Retinal pigment epithelial cell (primary cell): ENCODE data around the gene ARSA.
"Not testable (repeated sequence)": the region's sequence is repeated elsewhere in the genome, so short reads cannot be mapped to it uniquely, and the experiment has no call there.

Experiments
- DNase-seq: peaks from one replicate; pipeline ENCODE4 v3.0.0-alpha.2; 2010; ENCODE audit warnings: low read depth
- H3K4me3 ChIP-seq: 2 replicates; pipeline ENCODE4 v1.5.1; 2011; ENCODE audit warnings: mild to moderate bottlenecking, low read length, control low read depth, moderate library complexity
- TF ChIP-seq, protein P1 (sequence below): conservative IDR thresholded peaks from 2 replicates; pipeline ENCODE4 v1.5.1; 2011; ENCODE audit warnings: low read depth, low read length, control low read depth, inconsistent platforms

ARSA gene

DNA sequence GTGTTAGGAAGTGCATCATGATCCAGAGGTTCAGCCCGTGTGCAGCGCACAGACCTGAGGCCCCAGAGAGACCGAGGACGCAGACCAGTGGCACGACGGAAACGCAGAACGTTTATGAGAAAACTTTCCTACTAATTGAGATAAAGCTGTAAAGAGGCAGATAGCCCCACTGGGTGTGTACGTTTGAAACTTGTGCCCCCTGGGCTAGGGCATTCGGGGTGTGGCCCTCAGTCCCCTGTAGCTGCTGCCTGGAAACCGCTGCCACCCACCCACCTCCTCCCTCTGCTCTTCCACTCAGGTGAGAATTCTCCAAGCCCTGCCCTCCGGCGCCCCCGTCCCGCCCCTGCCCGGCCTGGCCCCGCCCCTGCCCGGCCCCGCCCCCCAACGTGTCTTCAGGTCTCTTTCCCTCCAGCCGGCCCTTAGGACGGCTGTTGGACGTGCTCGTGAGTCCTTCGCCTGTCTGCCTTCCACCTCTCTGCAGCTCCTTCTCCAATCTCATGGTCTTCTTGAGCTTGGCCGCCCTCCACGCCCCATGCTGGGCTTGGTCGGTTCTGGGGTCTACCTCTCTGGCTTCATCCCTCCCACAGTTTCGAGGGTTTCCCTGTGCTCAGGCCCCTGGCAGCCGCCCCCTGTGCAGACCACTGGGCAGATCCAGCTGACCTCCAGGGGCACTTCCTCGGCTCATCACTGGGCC lies 15.3 kb downstream of the ARSA start:
- no peak overlapping the region for H3K4me3 ChIP-seq
- TF ChIP-seq, protein P1, sequence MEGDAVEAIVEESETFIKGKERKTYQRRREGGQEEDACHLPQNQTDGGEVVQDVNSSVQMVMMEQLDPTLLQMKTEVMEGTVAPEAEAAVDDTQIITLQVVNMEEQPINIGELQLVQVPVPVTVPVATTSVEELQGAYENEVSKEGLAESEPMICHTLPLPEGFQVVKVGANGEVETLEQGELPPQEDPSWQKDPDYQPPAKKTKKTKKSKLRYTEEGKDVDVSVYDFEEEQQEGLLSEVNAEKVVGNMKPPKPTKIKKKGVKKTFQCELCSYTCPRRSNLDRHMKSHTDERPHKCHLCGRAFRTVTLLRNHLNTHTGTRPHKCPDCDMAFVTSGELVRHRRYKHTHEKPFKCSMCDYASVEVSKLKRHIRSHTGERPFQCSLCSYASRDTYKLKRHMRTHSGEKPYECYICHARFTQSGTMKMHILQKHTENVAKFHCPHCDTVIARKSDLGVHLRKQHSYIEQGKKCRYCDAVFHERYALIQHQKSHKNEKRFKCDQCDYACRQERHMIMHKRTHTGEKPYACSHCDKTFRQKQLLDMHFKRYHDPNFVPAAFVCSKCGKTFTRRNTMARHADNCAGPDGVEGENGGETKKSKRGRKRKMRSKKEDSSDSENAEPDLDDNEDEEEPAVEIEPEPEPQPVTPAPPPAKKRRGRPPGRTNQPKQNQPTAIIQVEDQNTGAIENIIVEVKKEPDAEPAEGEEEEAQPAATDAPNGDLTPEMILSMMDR: no peak
- DNase-seq: no peak

DNA sequence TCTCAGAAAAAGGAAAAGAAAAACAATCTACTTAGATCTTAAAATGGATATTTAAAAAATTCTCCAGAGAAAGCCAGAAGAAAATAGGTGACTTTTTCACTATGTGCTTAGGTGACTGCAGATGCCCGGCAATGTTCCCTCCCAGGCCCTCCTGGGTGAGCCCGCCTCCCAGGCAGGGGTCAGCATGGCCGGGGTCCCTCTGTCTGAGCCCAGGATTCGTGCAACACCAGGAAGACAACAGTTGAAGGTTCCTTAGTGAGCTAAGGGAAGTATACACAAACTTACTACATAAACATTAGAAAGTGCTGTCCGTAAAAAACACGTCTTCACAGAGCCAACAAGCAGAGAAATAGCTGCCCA lies 15.8 kb downstream of the ARSA start:
- H3K4me3 ChIP-seq: no peak overlapping the region
- no peak for DNase-seq
- TF ChIP-seq, protein P1: no peak

DNA sequence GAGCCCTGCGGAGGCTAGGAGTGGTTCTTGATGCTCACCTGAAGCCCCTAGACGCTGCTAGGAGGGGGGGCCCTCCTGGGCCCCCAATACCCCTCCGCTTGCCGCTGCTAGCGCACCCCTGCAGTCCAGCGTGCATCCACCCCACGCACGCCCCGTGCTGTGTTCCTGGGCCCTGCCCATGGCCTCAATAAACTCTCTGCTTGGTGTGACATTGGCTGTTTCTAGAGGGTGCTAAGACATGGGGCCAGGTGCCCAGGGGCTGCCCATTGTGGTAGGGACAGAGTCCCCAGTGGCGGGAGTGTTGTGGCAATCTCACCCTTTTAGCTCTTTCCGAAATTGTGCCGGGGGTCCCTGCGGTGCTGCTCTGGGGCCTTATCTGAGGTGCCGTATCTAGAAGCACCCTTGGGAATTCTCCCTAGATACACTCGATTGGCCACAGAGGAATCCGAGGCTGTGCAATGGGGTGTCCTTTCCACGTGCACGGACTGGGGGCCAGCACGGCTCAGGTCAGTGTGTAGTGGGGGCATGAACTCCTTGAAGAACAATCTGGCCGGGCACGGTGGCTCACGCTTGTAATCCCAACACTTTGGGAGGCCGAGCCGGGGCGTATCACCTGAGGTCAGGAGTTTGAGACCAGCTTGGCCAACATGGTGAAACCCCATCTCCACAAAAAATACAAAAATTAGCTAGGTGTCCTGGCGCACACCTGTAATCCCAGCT lies 16.5 kb downstream of the ARSA start:
- TF ChIP-seq, protein P1: no peak
- H3K4me3 ChIP-seq: no peak overlapping the region
- no peak for DNase-seq

DNA sequence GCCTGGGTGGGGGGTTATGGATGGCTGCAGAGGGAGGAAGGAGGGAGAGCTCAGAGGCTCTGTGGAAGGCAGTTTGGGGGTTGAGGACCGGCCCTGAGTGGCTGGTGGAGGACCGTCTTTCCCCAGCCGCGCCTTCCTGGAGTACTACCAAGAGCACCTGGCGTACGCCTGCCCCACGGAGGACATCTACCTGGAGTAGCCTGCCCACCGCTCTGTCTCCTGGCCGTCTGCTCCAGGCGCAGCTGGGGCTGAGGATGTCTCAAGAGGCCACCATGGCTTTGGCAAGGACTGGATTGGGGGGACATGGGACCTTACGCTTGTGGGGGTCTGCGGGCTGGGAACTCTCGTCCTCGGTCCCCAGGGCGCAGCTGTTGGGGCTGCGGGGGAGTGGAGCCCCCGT lies 17.4 kb downstream of the ARSA start:
- TF ChIP-seq, protein P1: no peak
- DNase-seq: no peak
- H3K4me3 ChIP-seq: no peak overlapping the region

DNA sequence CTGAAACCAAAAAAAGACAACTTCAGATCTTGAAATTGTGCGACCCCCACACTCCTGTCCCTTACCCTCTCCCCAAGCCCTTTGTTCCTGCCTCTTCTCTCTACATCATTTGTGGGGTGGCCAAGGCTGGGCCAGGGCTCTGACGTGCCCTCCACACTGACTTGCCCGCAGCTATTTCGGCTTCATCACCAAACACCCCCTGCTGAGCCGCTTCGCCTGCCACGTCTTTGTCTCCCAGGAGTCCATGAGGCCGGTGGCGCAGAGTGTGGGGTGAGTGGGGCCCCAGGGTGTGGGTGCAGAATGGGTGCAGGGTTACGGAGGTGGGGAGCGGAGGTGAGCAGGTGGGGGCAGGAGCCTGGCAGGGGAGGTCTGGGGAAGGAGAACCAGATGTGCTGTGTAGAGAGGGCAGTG lies 17.9 kb downstream of the ARSA start:
- DNase-seq: no peak
- TF ChIP-seq, protein P1: no peak

DNA sequence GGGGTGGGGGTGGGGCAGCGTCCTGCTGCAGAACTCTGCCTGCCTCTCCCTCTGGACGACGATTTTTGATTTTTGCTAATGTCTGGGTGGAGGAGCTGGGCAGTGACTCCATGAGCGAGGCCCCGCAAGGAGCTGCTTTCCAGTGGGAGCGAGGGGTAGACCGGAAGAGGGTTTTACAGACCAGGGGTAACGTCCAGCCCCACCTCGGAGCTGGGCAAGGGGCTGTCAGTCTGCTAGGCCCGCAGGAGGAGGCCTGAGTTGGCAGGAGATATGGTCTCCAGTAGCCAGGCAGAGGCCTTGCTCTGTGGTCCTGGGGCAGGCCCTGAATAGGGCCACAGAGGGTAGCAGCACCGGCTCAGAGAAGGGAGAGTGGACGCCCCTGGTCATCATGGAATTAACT lies 18.4 kb downstream of the ARSA start:
- TF ChIP-seq, protein P1: no peak

More for the DNA sequence above, 17.9 kb downstream of the ARSA start:
- no peak overlapping the region for H3K4me3 ChIP-seq

DNA sequence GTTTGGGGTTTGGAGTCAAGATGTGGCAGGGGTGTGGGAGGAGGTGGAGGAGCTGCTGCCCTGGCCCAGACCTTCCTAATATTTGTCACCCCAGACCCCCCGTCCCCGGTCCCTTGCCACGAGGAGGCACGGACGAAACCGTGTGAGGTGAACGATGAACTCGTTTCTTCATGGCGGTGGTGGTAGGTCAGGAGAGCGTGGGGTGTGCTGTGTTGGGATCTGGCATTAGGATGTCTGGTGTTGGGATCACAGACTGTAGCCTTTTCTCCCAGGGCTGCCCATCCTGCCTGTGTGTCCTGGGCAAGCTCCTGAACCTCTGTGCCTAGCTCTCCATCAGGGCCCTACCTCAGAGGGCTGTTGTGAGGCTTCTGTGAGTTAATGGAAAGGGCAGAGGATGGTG lies 19.0 kb downstream of the ARSA start:
- DNase-seq: no peak
- H3K4me3 ChIP-seq: no peak overlapping the region
- TF ChIP-seq, protein P1: no peak

More for the DNA sequence above, 18.4 kb downstream of the ARSA start:
- H3K4me3 ChIP-seq: no peak overlapping the region
- no peak for DNase-seq

DNA sequence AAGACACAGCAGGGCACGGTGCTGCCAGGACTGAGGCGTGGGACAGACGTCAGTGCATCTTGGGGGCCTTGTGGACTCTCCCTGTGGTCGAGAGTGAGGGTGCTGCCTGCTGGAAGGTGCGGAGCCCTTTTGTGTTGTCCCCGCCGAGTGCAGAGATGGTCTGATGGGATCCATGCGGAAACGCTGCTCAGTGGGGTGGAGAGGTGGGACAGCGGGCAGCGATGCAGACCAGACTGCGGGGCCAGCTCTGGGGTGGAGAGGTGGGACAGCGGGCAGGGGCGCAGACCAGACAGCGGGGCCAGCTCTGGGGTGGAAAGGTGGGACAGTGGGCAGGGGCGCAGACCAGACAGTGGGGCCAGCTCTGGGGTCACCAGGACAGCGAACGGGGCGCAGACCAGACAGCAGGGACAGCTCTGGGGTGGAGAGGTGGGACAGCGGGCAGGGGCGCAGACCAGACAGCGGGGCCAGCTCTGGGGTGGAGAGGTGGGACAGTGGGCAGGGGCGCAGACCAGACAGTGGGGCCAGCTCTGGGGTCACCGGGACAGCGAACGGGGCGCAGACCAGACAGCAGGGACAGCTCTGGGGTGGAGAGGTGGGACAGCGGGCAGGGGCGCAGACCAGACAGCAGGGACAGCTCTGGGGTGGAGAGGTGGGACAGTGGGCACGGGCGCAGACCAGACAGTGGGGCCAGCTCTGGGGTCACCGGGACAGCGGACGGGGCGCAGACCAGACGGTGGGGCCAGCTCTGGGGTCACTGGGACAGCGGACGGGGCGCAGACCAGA lies 19.7 kb downstream of the ARSA start:
- not testable (repeated sequence) for H3K4me3 ChIP-seq, DNase-seq
